HepG2 (cell line): ENCODE data around the gene KIF3A. TPM values are rescaled to one million over a fixed set of nuclear protein-coding genes. Genes with fewer than 3 reads are reported as not detected.
A peak's percentile ranks its signal among the peaks of the same experiment; 100 is the strongest.

Experiments used
- GLI4 ChIP-seq: sonication (generic); formaldehyde crosslinking; IDR thresholded peaks from 2 replicates; pipeline ENCODE4 v1.5.1; 2020; ENCODE audit warnings: missing genetic modification reagents, mild to moderate bottlenecking, moderate library complexity, borderline replicate concordance
- HDAC2 ChIP-seq: sonication (generic); formaldehyde crosslinking; IDR thresholded peaks from 2 replicates; pipeline ENCODE4 v1.4.0; 2020; ENCODE audit warnings: missing genetic modification reagents
- NFE2 ChIP-seq: sonication (generic); formaldehyde crosslinking; IDR thresholded peaks from 2 replicates; pipeline ENCODE4 v1.4.0; 2020; ENCODE audit warnings: missing genetic modification reagents
- PAWR ChIP-seq: sonication (generic); formaldehyde crosslinking; IDR thresholded peaks from 2 replicates; pipeline ENCODE4 v1.4.0; 2020; ENCODE audit warnings: missing genetic modification reagents, mild to moderate bottlenecking, borderline replicate concordance
- PHF8 ChIP-seq: sonication (generic); formaldehyde crosslinking; IDR thresholded peaks from 2 replicates; pipeline ENCODE4 v1.5.0; 2020; ENCODE audit warnings: missing genetic modification reagents
- PITX1 ChIP-seq: sonication (generic); formaldehyde crosslinking; IDR thresholded peaks from 2 replicates; pipeline ENCODE4 v1.5.1; 2020; ENCODE audit warnings: mild to moderate bottlenecking, missing genetic modification reagents
- TAF15 ChIP-seq: fragments of 200-400 bp; formaldehyde crosslinking; IDR thresholded peaks from one replicate; pipeline ENCODE4 v1.6.1; 2018; ENCODE audit warnings: mild to moderate bottlenecking, low read depth, low read length; ENCODE audit not compliant: poor library complexity, severe bottlenecking
- ZMYM4 ChIP-seq: sonication (generic); formaldehyde crosslinking; IDR thresholded peaks from 2 replicates; pipeline ENCODE4 v1.8.1; 2023; ENCODE audit warnings: mild to moderate bottlenecking, missing genetic modification reagents
- polyA plus RNA-seq, 8 experiments: library from polyadenylated mRNA; depleted of rRNA in 3 of 8; stranded (reverse) in 7 of 8; unstranded in 1 of 8; fragments of >200 nt; fragmentation: Illumina TruSeq in 4 of 8; extraction: Trizol in 4 of 8; gene quantifications; 2 replicates each; pipeline versions ENCODE4 v1.2.1 to v1.2.3, GENCODE V29; 2011 to 2016; ENCODE audit warnings: low read depth in 4 of 8, missing spikeins in 1 of 8, mixed read lengths in 1 of 8; ENCODE audit not compliant: insufficient read depth in 1 of 8
- total RNA-seq, 5 experiments: library from RNA; depleted of rRNA; stranded (reverse); fragments of >200 nt; fragmentation: Illumina TruSeq; extraction: Trizol; gene quantifications; 2 replicates each; pipeline ENCODE4 v1.2.3, GENCODE V29; 2016; ENCODE audit warnings: low read depth in 1 of 5
- TF ChIP-seq, protein P1 (sequence below): sonication (generic); formaldehyde crosslinking; IDR thresholded peaks from 2 replicates; pipeline ENCODE4 v1.4.0; 2020; ENCODE audit warnings: mild to moderate bottlenecking, missing genetic modification reagents
- TF ChIP-seq, protein P2 (sequence below): sonication (generic); formaldehyde crosslinking; IDR thresholded peaks from 2 replicates; pipeline ENCODE4 v1.8.0; 2022; ENCODE audit warnings: mild to moderate bottlenecking, missing genetic modification reagents, borderline replicate concordance
- TF ChIP-seq, protein P3 (sequence below): sonication (generic); formaldehyde crosslinking; IDR thresholded peaks from 2 replicates; pipeline ENCODE4 v1.9.0; 2021; ENCODE audit warnings: missing genetic modification reagents, borderline replicate concordance
- TF ChIP-seq, protein P4 (sequence below): sonication (generic); formaldehyde crosslinking; conservative IDR thresholded peaks from 2 replicates; pipeline ENCODE4 v1.4.0; 2020; ENCODE audit warnings: missing genetic modification reagents
- TF ChIP-seq, protein P5 (sequence below): IDR thresholded peaks from 2 replicates; pipeline ENCODE4 v1.4.0; 2020; ENCODE audit warnings: mild to moderate bottlenecking, missing genetic modification reagents
- TF ChIP-seq, protein P6 (sequence below): IDR thresholded peaks from 2 replicates; pipeline ENCODE4 v1.6.1; 2016; ENCODE audit warnings: mild to moderate bottlenecking

Gene KIF3A
- total and polyA plus RNA-seq, 2 of the 13 experiments (the other 11 are each of a cell fraction or from before 2014, with no cell fraction given): 2.3 to 8.4 TPM

DNA sequence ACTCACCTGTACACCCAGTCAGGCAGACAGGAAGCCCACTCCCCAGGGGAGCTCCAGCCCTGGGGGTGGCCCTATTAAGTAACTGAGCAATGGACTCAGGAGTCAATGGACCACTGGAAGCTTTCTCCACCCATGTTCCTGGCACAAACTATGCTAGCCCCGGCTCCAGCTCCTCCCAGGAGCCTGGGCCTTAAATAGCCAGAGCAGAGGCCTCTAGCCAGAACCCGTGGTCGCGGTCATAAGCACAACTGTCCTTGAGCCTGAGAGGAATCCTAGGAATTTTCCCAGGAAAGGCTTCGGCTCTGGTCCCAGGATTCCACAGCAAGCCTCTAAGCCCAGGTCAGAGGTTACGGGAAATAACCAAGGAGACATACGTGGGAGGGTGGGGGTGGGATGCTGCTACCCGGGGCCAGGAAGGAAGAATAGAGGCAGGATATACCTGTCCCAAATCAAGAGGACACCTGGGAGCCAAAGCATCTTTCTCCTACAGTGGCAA lies 34.2 kb upstream of the KIF3A start (continued):
- TF ChIP-seq, protein P1, sequence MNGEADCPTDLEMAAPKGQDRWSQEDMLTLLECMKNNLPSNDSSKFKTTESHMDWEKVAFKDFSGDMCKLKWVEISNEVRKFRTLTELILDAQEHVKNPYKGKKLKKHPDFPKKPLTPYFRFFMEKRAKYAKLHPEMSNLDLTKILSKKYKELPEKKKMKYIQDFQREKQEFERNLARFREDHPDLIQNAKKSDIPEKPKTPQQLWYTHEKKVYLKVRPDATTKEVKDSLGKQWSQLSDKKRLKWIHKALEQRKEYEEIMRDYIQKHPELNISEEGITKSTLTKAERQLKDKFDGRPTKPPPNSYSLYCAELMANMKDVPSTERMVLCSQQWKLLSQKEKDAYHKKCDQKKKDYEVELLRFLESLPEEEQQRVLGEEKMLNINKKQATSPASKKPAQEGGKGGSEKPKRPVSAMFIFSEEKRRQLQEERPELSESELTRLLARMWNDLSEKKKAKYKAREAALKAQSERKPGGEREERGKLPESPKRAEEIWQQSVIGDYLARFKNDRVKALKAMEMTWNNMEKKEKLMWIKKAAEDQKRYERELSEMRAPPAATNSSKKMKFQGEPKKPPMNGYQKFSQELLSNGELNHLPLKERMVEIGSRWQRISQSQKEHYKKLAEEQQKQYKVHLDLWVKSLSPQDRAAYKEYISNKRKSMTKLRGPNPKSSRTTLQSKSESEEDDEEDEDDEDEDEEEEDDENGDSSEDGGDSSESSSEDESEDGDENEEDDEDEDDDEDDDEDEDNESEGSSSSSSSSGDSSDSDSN (CRISPR knock-in tag): no peak
- TF ChIP-seq, protein P2, sequence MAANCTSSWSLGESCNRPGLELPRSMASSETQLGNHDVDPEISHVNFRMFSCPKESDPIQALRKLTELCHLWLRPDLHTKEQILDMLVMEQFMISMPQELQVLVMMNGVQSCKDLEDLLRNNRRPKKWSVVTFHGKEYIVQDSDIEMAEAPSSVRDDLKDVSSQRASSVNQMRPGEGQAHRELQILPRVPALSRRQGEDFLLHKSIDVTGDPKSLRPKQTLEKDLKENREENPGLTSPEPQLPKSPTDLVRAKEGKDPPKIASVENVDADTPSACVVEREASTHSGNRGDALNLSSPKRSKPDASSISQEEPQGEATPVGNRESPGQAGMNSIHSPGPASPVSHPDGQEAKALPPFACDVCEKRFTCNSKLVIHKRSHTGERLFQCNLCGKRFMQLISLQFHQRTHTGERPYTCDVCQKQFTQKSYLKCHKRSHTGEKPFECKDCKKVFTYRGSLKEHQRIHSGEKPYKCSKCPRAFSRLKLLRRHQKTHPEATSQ (CRISPR knock-in tag): no peak
- TF ChIP-seq NFE2 (no peak), GLI4 (no peak), HDAC2 (CRISPR knock-in tag) (0 out of 2 replicates have a peak, but pooled peaks have one; percentile 17), TAF15 (no peak), PAWR (no peak), ZMYM4 (CRISPR knock-in tag) (peak; percentile 37; the same call in 1 of the 2 replicates), PHF8 (CRISPR knock-in tag) (no peak), PITX1 (CRISPR knock-in tag) (peak; percentile 37; the same call in 1 of the 2 replicates)
- TF ChIP-seq, protein P3, sequence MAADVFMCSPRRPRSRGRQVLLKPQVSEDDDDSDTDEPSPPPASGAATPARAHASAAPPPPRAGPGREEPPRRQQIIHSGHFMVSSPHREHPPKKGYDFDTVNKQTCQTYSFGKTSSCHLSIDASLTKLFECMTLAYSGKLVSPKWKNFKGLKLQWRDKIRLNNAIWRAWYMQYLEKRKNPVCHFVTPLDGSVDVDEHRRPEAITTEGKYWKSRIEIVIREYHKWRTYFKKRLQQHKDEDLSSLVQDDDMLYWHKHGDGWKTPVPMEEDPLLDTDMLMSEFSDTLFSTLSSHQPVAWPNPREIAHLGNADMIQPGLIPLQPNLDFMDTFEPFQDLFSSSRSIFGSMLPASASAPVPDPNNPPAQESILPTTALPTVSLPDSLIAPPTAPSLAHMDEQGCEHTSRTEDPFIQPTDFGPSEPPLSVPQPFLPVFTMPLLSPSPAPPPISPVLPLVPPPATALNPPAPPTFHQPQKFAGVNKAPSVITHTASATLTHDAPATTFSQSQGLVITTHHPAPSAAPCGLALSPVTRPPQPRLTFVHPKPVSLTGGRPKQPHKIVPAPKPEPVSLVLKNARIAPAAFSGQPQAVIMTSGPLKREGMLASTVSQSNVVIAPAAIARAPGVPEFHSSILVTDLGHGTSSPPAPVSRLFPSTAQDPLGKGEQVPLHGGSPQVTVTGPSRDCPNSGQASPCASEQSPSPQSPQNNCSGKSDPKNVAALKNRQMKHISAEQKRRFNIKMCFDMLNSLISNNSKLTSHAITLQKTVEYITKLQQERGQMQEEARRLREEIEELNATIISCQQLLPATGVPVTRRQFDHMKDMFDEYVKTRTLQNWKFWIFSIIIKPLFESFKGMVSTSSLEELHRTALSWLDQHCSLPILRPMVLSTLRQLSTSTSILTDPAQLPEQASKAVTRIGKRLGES (CRISPR knock-in tag): no peak
- TF ChIP-seq, protein P4, sequence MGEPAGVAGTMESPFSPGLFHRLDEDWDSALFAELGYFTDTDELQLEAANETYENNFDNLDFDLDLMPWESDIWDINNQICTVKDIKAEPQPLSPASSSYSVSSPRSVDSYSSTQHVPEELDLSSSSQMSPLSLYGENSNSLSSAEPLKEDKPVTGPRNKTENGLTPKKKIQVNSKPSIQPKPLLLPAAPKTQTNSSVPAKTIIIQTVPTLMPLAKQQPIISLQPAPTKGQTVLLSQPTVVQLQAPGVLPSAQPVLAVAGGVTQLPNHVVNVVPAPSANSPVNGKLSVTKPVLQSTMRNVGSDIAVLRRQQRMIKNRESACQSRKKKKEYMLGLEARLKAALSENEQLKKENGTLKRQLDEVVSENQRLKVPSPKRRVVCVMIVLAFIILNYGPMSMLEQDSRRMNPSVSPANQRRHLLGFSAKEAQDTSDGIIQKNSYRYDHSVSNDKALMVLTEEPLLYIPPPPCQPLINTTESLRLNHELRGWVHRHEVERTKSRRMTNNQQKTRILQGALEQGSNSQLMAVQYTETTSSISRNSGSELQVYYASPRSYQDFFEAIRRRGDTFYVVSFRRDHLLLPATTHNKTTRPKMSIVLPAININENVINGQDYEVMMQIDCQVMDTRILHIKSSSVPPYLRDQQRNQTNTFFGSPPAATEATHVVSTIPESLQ (CRISPR knock-in tag): no peak
- TF ChIP-seq, protein P5, sequence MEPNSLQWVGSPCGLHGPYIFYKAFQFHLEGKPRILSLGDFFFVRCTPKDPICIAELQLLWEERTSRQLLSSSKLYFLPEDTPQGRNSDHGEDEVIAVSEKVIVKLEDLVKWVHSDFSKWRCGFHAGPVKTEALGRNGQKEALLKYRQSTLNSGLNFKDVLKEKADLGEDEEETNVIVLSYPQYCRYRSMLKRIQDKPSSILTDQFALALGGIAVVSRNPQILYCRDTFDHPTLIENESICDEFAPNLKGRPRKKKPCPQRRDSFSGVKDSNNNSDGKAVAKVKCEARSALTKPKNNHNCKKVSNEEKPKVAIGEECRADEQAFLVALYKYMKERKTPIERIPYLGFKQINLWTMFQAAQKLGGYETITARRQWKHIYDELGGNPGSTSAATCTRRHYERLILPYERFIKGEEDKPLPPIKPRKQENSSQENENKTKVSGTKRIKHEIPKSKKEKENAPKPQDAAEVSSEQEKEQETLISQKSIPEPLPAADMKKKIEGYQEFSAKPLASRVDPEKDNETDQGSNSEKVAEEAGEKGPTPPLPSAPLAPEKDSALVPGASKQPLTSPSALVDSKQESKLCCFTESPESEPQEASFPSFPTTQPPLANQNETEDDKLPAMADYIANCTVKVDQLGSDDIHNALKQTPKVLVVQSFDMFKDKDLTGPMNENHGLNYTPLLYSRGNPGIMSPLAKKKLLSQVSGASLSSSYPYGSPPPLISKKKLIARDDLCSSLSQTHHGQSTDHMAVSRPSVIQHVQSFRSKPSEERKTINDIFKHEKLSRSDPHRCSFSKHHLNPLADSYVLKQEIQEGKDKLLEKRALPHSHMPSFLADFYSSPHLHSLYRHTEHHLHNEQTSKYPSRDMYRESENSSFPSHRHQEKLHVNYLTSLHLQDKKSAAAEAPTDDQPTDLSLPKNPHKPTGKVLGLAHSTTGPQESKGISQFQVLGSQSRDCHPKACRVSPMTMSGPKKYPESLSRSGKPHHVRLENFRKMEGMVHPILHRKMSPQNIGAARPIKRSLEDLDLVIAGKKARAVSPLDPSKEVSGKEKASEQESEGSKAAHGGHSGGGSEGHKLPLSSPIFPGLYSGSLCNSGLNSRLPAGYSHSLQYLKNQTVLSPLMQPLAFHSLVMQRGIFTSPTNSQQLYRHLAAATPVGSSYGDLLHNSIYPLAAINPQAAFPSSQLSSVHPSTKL (CRISPR knock-in tag): peak; percentile 30; the same call in 1 of the 2 replicates
- TF ChIP-seq, protein P6, sequence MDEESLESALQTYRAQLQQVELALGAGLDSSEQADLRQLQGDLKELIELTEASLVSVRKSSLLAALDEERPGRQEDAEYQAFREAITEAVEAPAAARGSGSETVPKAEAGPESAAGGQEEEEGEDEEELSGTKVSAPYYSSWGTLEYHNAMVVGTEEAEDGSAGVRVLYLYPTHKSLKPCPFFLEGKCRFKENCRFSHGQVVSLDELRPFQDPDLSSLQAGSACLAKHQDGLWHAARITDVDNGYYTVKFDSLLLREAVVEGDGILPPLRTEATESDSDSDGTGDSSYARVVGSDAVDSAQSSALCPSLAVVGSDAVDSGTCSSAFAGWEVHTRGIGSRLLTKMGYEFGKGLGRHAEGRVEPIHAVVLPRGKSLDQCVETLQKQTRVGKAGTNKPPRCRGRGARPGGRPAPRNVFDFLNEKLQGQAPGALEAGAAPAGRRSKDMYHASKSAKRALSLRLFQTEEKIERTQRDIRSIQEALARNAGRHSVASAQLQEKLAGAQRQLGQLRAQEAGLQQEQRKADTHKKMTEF: no peak
